DLD1 (cell line): ENCODE measurements around the gene PAPPA.

Experiments
- in situ Hi-C: cut with HindIII; loops from 2 replicates; pipeline ENCODE4 v1.10.0; 2017; ENCODE audit warnings: low sequenced_read_pairs

The PAPPA gene

DNA sequence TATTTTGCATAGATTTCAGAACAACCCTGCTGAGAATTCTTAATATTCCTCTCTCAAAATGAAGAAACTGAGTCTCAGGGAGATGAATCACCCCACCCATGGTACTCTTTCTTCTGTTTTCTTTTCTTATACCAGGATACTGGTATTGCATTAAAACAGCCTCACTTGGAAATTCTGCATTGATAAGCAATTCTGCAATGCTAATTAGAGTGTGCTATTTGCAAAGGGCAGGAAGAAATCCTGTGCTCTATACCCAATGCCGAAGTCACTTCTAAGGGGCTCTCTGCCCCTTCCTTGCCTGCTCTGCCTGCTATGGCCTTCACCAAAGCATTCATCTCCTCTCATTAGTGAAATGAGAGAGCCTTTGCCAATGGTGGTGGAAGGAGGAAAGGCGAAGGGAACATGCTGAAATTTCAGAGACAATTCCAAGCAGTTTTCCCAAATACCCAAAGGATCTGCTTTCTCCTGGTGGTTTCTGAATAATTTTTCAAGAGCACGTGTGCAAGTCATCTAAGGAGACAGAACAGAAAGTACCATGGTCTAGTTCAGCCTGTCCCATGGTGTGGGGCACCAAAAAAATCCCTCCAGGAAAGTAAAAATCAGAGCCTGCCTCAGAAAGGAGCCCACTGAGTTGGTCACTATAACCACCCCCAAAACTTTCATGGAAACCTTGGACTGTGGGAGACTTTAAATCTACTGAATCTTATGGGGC, 156.5 kb downstream of the PAPPA start:
- in situ Hi-C loops = no loop called here

DNA sequence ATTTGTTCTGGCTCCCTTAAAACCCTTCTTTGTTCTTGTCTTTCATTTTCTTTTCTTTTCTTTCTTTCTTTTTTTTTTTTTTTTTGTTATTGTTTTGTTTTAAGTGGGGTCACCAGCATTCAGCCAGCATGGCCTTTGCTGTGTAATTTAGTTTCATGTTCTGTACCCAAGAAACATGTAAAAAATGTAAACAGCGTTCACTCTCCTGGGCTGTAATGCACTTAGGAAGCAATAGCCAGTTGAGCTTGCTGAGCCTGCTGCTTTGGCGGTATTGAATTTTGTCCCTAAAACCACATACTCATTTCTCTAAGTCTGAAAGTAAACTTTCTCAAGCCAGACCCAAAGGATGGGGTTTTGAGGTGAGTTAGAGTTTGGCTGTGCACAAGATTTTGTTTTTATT, 158.6 kb downstream of the PAPPA start:
- in situ Hi-C loops = no loop called here

DNA sequence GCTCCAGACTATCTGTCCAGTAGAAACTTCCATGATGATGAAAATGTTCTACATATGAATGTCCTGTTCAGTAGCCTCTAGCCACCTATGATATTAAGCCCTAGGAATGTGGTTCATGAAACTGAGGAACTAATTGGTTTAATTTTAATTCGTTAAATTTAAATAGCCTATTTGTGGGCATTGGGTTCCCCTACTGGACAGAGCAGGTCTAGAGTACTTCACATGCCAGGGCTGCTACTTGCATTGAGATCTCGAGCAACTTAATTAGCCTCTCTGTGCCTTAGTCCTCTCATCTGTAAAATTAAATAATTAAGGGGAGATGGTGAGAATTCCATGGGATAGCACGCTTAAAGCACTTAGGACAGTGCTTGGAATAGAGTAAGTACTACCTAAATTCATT, 160.0 kb downstream of the PAPPA start:
- in situ Hi-C loops = no loop called here

DNA sequence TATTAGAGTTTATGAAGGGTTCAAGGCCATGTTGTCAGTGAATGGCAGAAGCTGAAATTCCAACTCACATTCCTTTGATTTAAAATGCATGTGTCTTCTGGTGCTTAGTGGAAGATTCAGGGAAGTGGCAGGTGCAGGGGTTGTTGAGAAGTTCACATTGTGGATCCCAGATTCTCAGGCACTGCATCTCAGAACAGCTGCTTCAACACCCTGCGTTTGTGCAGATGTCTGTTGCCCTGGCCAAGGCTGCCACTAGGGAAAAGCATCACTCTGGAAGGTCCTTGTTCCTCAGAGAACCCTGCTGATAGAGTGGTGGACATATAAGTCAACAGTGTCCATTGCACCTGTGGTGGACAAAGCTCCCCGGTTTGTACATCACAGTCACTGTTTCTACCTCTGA, 162.7 kb downstream of the PAPPA start:
- in situ Hi-C loops = no loop called here

DNA sequence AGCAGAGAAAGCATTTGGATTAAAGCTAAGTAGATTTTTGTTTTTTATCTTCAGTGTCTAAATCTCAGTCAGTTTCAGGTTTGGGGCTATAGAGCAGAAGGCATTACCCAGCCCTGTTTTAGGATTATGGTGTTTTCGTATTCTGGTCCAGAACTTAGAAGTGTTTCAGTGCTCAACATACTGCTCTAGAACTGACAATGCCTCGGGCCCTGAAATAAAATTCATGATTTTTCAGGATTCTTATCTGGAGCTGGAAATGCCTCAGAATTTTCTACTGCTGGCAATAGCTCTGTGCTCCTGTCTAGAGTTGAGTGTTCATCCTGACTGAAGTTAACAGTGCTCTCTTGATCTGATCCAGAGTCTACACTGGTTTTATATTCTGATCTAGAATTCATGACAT, 163.9 kb downstream of the PAPPA start:
- in situ Hi-C loops = no loop called here

DNA sequence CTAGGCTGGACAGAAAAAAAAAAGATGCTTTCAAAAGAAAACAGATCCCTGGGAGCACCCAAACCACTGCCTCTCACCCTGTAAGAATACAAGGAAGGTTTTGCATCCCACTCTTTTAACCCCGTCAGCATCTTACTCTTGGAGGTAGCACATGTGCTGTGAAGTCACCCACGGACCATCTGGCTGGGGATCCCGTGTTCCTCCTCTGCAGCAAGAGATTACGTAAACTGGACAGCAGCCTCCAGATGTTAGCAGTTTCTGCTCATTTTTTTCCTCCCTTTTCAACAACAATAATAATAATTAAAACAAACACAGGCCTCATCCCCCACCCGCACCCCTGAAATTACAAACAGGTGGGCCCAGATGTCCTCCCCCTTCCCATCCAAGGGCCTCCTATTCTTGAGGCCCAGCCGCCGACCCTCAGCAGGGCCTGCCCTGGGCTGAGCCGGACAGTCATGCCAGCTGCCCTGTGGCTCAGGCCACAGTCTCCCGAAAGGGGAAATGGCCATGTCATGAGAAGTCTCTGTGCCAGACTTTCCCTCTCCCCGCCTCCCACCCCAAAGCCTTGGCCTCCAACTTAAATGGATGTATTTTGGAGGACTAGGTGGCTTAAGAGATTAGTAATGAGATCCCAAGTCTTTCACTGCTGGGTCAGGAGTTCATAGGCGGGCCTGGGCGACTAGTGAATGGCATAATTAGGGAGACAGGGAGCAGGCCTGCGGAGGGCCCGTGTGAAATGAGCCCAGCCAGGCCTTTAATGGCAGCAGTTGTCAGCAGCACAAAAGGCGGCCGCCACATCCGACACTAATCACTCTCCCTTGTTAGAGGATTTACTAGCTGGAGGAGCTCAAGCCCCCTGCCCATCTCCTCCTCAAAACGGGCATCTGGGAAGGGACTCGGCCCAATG, 165.1 kb downstream of the PAPPA start:
- in situ Hi-C loops = no loop called here

DNA sequence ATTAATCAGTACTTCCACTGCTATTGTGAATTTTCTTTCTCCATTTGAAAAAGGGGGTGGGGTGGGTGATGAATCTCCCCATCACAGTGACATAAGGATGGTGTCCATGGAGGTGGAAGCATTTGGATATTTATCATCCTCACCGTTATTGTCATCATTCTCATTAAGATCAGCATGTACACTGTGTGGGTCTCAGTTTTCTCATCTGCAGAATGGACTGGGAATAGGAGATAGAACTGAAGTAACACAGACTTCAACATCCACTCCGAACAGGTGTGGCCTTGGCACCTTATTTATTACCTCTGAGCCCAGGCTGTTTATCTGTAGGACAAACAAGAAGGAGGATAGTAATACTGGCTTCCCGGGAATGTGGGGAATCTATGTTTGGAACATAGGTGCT, 165.9 kb downstream of the PAPPA start:
- in situ Hi-C loops = no loop called here

DNA sequence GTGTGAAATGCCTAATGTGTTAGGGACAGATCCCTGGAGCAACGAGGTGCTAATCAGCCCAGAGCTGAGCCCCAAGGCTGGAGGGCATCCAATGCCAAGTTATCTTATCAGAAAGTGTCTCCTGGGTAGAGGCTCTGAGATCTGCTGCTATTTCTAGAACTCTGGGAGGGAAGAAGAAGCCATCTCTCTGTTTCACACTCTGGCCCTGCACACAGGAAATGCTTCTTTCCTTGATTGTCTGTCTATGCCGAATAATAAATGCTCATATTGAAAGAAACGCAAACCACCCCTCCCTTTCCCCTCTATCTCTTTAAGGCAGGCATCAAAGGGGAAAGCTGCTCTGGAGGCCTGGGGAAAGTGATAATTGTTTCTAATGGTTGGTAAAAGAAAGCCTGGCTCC, 166.7 kb downstream of the PAPPA start:
- in situ Hi-C loops = no loop called here

DNA sequence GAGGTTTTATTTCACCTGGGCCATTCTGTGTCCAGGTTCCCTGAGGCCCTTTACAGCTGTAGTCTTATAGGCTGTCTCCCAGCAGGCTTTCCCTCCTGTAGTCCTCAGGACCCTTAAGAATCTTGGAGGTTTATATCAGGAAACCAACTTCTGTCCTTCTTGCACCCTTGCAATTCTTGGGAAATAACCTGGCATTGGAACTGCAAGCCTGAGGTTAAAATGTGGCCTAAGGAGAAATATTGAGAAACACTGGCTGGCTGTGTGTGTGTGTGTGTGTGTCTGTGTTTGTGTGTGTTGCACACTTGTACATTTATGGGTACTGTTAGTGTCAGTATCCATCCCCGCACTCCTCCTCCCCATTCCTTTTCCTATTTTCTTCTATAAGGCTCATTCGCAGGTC, 168.9 kb downstream of the PAPPA start:
- in situ Hi-C loops = no loop called here

DNA sequence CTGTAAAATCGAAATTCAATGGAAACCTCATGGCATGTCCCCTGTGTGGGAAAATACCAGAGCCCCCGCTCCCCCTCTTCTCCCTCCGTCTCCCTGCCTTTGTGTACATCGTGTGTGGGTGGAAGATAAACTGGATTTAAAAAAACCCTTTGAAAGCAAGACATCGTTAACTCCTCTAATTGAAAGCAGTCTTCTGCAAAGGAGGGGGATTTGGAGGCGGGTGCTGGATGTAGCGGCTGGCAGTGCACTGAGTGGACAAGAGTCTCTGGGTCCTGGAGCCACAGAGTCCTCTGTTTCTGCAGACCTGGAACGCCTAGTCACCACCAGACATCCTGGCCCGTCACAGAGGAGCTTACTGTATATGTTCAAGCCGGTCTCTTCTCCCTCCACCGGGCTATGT, 169.4 kb downstream of the PAPPA start:
- in situ Hi-C loops = no loop called here

DNA sequence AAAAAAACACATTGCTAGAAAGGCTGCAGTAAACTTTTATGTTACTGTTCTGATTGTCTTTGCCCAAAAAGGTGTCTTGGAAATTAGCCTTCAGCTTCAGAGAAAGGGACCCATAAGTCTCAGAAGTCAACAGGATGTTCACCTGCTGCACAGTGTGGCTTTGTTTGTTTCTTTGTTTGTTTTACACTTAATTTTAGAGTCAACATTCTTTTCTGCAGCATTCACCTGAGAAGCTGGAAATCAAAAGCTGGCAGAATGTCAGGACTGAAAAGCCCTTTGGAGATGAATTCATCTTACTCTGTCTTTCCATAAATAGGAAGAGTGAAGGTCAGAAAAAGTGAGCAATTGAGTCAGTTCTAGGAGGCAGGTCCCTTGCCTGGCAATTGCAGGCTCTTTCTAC, 170.0 kb downstream of the PAPPA start:
- in situ Hi-C loops = no loop called here

DNA sequence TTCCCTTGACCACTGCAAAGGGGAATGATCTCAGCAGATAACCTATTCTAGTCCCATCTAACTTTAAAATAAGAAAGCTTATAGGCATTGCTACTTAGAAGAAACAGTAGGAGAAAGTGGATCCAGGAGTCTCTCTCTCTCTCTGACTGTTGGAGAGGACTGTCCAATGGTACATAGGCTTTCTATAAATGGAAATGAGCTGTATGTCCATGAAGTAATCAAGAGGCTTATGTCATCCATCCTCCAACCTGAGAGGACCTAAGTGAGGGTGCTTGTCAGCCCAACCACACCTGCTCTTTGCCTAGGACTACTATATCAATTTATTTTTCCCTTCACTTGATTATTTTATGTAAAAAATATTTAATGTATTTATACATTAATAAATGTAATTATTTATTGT, 172.3 kb downstream of the PAPPA start:
- in situ Hi-C loops = no loop called here

DNA sequence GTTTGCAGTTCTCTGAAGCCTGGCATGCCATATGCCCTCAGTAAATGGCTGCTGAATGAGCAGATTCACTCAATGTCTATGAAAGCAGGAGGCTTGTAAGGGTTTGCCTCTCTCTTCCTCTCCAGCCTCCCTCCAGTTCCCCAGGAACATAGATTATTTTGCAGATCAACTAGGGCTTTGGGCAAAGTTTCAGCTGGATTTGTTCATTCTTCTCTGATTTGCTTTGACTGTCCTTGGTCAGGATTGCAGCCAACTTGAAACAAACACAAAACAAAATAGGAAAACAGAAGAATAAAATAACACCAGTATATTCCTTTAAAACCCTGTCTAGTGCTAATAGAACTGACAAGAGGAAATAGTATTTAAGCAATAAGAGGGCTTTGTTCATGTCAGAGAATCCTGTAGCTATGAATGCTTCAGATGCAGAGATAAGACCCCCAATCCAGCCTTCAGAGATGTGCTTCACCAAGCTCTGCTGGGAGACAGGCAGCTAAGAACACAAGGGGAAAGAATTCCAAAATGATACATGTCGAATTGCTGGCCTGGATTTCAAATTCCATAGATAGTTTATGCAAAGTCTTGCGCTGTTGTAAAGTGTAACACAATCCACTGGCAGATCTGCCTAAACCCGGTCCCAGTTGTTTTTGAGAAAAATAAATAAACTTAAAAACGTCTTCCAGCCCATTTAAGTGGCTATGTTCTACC, 174.3 kb downstream of the PAPPA start:
- in situ Hi-C loops = no loop called here

DNA sequence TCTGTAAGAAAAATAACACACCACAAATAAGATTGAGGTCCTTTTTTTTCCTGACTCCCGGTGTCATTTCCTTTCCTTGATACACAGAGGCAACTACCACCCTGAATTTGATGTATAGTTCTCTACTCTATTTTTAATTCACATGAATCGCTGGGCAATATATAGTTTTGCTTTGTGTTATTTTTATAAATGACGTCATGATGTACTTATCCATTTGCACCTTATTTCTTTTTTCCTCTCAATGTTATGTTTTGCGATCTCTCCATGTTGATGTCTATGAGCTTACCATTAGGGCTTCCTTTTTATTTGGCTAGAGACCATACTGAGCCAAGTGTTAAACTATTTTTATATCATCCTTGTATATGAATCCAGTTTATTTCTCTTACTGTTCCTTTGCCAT, 175.9 kb downstream of the PAPPA start:
- in situ Hi-C loops = no loop called here

DNA sequence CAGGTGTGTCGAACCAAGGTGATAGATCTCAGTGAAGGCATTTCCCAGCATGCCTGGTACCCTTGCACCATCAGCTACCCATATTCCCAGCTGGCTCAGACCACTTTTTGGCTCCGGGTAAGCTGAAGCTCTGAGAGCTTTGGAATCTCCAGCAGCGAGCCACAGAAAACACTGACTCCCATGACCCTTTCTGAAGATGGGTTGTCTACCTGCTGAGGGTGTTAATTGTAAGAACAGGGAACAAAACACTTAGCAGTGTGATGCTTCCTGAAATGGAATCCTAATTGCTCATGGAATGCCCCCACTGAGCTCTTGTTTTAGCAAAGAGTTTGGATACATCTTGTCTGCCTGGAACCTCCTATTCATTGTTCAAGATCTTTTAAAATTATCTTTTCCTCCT, 177.7 kb downstream of the PAPPA start:
- in situ Hi-C loops = no loop called here

DNA sequence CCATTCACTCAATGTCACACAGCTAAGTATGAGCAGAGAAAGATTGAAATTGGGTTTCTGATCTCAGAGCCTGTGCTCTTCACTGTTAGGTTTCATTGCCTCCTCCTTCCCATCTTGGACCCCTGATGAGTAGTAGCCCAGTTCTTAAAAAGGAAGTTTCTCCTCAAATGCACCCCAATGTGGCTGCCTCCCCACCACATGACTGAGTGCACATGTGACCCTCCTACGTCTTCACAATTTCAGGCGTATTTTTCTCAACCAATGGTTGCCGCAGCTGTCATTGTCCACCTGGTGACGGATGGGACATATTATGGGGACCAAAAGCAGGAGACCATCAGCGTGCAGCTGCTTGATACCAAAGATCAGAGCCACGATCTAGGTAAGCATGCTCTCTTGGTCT, 178.5 kb downstream of the PAPPA start:
- in situ Hi-C loops = no loop called here

DNA sequence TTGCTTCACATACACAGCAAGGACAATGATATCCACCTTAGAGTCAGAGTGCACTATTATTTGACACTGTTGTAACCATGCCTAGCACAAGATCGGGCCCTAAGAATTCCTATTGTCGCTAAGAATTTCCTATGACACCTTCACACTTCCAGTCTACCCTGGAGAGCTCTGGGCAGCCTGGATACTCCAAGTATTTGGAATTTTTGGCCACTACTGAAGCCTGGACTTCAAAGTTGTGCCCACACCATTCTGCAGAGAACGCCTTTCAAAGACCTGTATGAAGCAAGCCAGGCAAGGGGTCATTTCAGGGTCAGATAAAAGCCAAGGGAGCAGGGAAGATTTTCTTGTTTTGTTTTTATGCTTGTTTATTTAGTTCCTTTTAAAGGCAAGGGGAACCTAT, 179.7 kb downstream of the PAPPA start:
- in situ Hi-C loops = no loop called here

DNA sequence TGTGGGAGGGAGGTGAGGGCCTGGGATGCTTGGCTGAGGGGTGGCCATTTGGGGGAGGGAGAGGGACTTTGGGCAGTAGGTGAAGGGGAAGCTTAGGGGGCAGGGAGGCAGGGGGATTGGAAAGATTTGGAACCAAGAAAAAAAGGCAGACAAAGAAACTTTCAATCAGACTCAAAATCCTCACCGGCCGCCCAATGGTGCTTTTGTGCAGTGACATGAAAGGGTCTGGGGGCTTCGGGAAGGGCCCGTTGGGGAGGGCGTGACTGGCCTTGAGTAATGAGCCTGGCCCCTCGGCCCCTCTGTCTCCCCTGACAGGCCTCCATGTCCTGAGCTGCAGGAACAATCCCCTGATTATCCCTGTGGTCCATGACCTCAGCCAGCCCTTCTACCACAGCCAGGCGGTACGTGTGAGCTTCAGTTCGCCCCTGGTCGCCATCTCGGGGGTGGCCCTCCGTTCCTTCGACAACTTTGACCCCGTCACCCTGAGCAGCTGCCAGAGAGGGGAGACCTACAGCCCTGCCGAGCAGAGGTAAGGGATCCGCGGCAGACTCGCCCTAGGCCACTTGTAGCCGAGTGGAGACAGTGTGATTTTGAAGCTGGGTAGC, 181.1 kb downstream of the PAPPA start:
- in situ Hi-C loops = no loop called here

DNA sequence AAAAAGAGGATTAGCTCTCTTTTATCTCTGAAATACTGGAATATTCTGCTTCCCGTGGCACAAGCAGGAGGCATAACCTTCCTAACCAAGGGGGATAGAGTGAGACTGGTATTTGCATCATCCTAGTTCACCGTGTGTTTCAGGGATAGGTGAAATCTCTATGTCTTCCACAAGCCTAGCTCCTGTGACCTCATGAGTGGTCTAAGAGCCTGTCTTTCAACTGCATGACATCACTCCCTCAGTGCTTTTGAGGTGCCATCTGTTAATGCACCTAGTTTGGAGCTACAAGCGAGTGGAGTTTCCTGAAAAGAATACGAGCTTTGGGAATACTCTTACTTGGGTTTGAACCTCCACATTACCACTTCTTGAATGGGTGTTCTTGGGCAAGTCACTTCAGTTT, 181.8 kb downstream of the PAPPA start:
- in situ Hi-C loops = no loop called here

DNA sequence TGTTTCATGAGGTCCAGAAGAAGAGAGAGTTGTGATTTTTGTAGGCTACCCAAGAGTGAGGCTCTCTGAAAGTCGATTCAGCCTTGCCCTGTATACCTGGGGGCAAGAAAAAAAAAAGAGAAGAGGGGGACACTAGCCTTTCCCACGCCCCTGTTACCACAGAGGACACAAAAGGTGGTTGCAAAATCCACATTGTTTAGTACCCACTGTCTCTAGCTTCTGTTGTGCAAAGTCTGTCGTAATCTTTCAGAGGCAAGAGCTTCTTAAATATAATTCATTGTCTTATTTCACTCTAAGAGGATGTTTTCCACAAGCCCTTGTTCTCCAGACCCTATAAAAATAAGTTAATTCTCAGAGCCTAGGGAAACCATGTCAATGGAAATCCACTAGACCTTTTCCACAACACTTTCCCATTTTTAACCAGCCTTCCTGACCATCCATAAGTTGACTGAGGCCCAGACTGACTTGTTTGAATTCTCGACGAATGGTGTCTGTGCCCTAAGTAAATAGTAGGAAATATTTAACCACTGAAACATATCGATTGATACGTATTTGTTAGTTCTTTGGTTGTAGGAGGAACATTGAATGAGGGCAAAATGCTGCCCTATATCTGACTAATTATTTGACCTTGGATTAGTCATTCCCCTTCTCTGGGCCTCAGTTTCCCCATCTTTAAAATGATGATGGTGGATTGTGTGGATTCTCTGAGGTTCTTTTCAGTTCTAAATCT, 182.7 kb downstream of the PAPPA start:
- in situ Hi-C loops = no loop called here

DNA sequence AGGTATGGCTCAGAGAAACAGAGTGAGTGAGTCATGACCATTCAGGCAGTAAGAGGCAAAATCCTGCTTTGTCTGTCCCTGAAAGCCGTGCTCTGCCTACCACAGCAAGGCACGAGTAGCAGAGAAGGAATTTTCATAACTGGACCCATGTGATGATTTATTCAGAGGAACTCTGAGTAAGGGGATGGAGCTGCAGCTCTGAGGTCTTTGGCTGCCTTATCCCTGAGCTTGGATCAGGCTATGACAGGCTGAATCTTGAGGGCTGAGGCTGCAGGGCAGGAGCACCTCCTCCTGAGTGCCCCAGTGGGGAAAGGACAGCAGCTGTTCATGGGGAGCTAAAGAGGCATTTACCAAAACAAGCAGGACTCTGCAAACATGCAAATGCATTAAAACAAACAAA, 183.4 kb downstream of the PAPPA start:
- in situ Hi-C loops = no loop called here
